HUES48 (cell line): ENCODE results near the gene UBAP2.

ENCODE experiments used
- H3K27ac ChIP-seq: one replicate; pipeline ENCODE4 v1.7.0; 2013; ENCODE audit warnings: low read depth, low read length, inconsistent platforms
- H3K27me3 ChIP-seq: 2 replicates; pipeline ENCODE4 v1.6.1; 2013; ENCODE audit warnings: mild to moderate bottlenecking, low read length; ENCODE audit not compliant: control insufficient read depth, insufficient read depth
- H3K36me3 ChIP-seq: 2 replicates; pipeline ENCODE4 v1.6.1; 2013; ENCODE audit warnings: low read length; ENCODE audit not compliant: control insufficient read depth, insufficient read depth
- H3K4me1 ChIP-seq: 2 replicates; pipeline ENCODE4 v1.6.1; 2013; ENCODE audit warnings: mild to moderate bottlenecking, low read length; ENCODE audit not compliant: control insufficient read depth, insufficient read depth
- H3K4me3 ChIP-seq: 2 replicates; pipeline ENCODE4 v1.5.1; 2013; ENCODE audit warnings: mild to moderate bottlenecking, low read depth, low read length
- H3K9ac ChIP-seq: 2 replicates; pipeline ENCODE4 v1.6.1; 2013; ENCODE audit warnings: mild to moderate bottlenecking, low read depth, low read length, moderate library complexity
- H3K9me3 ChIP-seq: 2 replicates; pipeline ENCODE4 v1.6.1; 2013; ENCODE audit warnings: low read length; ENCODE audit not compliant: control insufficient read depth, insufficient read depth

UBAP2 gene

DNA sequence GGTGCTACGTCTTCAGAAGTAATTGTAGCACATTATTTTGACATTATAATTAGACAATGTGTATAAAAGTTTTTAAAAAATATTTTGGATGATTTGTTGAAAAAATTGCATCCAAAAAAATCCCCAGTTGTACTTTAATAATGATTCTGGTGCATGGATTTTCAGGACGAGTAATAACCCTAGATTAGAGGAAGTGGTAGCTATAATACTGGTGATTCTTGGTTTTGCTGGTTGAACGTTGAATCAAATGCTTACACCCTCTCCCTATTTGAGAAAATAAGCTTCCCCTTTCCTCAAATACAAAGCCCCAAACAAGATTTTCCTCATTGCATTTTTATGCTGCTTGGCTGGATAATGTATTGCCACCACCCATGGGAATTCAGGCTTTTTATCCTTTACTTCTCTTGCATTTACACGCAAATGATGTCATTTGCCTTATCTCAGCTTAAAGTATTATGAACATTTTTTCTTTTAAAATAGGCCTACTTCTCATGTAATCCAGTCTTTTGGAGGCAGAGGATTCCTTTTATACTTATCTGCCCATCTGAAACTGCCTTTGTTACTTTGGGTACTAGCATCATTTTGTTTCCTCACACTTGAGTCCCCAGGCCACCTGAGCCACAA is 145.4 kb downstream of the UBAP2 start:
- Histone ChIP-seq H3K4me3 (no peak overlapping the region), H3K27me3 (no peaks in the 10 kb centered on the region), H3K9ac (no peak overlapping the region), H3K36me3 (peaks cover 35% of the 10 kb centered on the region), H3K4me1 (peaks cover 22% of the 10 kb centered on the region), H3K27ac (peak overlapping the region; percentile 53), H3K9me3 (no peaks in the 10 kb centered on the region)

DNA sequence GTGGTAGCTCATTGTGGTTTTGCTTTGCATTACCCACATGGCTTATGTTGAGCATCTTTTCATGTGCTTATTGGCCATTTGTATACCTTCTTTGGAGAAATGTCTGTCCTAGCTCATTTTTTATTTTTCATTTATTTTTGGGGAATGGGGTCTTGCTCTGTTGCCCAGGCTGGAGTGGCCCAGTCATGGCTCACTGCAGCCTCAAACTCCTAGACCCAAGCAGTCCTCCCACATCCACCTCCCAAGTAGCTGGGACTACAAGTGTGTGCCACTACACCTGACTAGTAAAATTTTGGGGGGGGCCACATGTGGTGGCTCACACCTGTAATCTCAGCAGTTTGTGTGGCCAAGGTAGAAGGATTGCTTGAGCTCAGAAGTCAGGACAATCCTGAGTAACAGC is 154.4 kb downstream of the UBAP2 start:
- Histone ChIP-seq H3K4me1 (no peaks in the 10 kb centered on the region), H3K4me3 (no peak overlapping the region), H3K27me3 (no peaks in the 10 kb centered on the region), H3K36me3 (0 out of 2 replicates have a peak, but pooled peaks cover 6% of the 10 kb centered on the region), H3K9me3 (no peaks in the 10 kb centered on the region), H3K9ac (no peak overlapping the region), H3K27ac (no peak overlapping the region)

DNA sequence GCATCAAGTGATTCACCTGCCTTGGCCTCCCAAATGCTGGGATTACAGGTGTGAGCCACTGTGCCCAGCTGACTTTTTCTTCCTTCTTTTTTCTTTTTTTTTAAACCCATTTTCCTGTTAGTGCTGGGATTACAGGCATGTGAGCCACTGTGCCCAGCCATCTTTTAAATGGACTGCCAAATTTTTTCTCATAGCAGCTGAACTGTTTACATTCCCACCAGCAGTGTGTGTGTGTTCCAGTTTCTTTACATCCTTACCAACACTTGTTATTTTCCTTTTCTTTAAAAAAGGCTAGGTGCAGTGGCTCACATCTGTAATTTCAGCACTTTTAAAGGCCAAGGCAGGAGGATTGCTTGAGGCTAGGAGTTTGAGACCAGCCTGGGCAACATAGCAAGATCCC is 154.8 kb downstream of the UBAP2 start:
- H3K9ac ChIP-seq = no peak overlapping the region
- H3K36me3 ChIP-seq = 0 out of 2 replicates have a peak, but pooled peaks cover 5% of the 10 kb centered on the region
- H3K27me3 ChIP-seq = no peaks in the 10 kb centered on the region
- H3K27ac ChIP-seq = no peak overlapping the region
- H3K4me3 ChIP-seq = no peak overlapping the region
- H3K9me3 ChIP-seq = no peaks in the 10 kb centered on the region
- no peaks in the 10 kb centered on the region for H3K4me1 ChIP-seq

DNA sequence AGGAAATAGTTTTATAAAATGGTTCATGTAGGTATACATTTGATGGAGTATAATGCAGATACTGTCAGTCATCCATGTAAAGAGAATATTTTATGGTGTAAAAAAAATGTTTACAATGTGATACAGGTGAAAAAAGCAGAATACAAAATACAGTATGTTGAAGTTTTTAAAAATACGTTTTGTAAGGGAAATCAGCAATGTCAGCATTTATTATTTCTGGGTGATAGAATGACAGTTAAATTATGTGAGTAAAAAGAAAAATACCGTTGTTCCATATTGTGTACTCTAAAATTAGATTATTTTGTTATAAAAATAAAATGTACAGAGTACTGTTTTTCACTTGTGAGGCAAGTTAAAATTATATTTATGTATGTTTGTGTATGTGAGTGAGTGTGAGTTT is 162.7 kb downstream of the UBAP2 start:
- H3K27ac ChIP-seq = no peak overlapping the region
- H3K9me3 ChIP-seq = no peaks in the 10 kb centered on the region
- H3K36me3 ChIP-seq = peaks cover 8% of the 10 kb centered on the region; the same call in 1 of the 2 replicates
- H3K27me3 ChIP-seq = no peaks in the 10 kb centered on the region
- peaks cover 13% of the 10 kb centered on the region; the same call in 1 of the 2 replicates for H3K4me1 ChIP-seq
- no peak overlapping the region for H3K4me3 ChIP-seq
- H3K9ac ChIP-seq = no peak overlapping the region

DNA sequence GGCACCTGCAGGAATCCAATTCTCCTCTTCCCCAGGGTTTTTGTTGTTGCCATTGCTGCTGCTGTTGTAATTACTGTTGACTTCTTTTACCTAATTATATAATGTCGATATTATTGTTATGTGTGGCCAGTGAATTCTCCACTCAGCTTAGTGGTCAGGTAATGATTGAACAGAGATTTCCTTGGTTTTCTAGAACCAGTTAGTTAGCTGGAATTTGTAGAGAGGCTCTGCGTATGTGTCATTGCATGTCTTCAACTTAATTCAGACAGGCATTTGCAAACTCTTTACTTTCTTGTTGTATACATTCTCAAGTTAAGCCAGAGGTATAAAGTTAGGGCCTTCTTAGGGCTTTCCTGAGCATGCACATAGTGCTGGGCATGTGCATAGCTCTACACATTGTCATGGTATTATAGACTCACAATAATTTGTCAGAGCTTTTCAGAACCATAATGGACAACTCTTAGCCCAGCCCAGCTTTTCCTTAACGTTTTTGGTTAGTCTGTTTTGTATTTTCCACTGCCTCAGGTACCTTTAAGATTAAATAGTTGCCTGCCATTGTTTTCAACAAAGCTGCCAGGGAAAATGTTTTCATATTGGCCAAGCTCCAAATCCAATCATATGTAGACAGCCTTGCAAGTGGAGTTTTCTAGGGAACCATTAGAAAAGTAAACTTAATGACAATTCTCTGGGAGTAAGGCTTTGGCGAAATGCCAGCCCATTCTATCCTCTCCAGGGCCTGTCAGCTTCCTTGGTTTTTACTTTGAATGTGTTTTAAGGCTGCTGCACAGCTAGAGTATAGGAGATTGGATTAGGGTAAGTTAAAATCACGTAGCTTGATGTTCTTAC is 163.6 kb downstream of the UBAP2 start:
- H3K4me3 ChIP-seq = no peak overlapping the region
- peaks cover 8% of the 10 kb centered on the region; the same call in 1 of the 2 replicates for H3K36me3 ChIP-seq
- no peaks in the 10 kb centered on the region for H3K27me3 ChIP-seq
- H3K4me1 ChIP-seq = peaks cover 18% of the 10 kb centered on the region; the same call in 1 of the 2 replicates
- H3K9ac ChIP-seq = no peak overlapping the region
- H3K27ac ChIP-seq = no peak overlapping the region
- H3K9me3 ChIP-seq = no peaks in the 10 kb centered on the region

DNA sequence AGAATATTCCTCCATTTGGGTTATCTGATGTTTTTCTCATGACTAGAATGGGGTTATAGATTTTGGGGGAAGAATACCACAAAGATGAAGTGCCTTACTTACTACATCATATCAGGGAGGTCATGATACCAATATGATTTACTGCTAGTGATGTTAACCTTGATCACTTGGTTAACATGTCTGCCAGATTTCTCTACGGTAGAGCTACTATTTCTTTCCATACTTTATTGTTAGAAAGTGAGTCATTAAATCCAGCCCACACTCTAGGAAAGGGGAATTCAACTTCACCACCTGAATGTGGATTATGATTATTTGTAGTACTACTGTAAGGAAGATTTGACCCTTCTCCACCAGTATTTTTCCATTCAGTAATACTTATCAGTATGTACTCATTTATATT is 167.1 kb downstream of the UBAP2 start:
- Histone ChIP-seq H3K27me3 (no peaks in the 10 kb centered on the region), H3K9ac (no peak overlapping the region), H3K4me1 (peaks cover 18% of the 10 kb centered on the region; the same call in 1 of the 2 replicates), H3K9me3 (no peaks in the 10 kb centered on the region), H3K27ac (no peak overlapping the region), H3K4me3 (no peak overlapping the region), H3K36me3 (no peaks in the 10 kb centered on the region)

DNA sequence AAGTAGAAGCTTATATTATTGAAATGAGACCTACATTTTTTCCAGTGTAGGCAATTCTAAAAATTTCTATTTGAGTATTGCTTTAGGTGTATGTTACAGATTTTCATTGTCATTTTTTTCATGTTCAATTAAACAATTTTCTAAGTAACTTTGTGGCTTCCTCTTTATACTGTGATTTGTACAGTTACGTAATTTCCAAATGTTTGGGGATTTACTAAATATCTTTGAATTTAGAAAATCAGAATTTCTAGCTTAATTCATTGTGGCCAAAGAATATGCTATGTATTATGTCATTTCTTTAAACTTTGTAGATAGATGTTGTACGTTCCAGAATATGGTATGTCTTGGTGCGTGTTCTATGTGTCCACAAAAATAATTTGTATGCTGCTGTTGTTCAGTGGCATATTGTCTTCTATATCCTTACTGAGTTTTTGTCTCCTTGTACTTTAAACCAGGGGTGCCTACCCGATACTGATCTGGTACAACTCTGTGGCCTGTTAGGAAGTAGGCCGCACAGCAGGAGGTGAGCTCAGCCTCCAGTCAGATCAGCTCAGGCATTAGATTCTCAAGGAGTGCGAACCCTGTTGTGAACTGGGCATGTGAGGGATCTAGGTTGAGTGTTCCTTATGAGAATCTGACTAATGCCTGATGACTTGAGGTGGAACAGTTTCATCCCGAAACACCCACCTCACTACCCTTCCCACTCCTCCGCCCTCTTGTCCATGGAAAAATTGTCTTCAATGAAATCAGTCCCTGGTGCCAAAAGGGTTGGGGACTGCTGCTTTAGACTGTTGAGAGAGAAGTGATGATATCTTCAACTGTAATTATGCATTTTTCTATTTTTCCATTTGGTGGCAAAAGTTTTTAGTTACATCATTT is 168.2 kb downstream of the UBAP2 start:
- H3K9ac ChIP-seq = no peak overlapping the region
- no peaks in the 10 kb centered on the region for H3K9me3 ChIP-seq
- no peak overlapping the region for H3K27ac ChIP-seq
- H3K4me3 ChIP-seq = no peak overlapping the region
- no peaks in the 10 kb centered on the region for H3K27me3 ChIP-seq
- H3K36me3 ChIP-seq = no peaks in the 10 kb centered on the region
- peaks cover 18% of the 10 kb centered on the region; the same call in 1 of the 2 replicates for H3K4me1 ChIP-seq

DNA sequence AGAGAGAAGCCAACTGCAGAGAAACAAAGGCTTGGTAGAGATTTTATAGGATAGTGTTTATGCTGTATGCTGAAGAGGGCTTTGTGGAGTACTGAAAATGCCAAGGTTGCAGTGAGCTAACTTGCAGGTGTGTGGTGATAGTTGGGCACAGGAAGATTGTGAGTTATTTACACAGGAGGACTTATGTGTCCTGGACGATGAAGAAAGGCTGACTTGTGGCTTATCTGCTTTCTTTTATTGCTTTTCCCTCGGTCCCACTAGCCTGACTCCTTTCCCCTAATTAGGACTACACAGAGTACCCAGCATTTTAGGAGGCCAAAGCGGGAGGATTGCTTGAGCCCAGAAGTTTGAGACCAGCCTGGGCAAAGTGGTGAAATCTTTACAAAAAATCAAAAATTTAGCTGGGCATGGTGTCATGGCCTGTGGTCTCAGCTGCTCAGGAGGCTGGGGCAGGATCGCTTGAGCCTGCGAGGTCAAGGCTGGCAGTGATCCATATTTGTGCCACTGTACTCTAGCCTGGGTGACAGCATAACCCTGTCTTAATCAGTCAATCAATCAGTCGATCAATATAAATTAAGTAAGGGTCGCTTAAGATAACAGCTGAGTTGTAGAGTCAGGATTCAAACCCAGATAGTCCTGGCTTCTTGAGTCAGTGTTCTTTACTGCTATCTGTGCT is 169.9 kb downstream of the UBAP2 start:
- Histone ChIP-seq H3K9ac (no peak overlapping the region), H3K9me3 (no peaks in the 10 kb centered on the region), H3K36me3 (no peaks in the 10 kb centered on the region), H3K27me3 (no peaks in the 10 kb centered on the region), H3K4me1 (peaks cover 7% of the 10 kb centered on the region; the same call in 1 of the 2 replicates), H3K4me3 (no peak overlapping the region), H3K27ac (no peak overlapping the region)

DNA sequence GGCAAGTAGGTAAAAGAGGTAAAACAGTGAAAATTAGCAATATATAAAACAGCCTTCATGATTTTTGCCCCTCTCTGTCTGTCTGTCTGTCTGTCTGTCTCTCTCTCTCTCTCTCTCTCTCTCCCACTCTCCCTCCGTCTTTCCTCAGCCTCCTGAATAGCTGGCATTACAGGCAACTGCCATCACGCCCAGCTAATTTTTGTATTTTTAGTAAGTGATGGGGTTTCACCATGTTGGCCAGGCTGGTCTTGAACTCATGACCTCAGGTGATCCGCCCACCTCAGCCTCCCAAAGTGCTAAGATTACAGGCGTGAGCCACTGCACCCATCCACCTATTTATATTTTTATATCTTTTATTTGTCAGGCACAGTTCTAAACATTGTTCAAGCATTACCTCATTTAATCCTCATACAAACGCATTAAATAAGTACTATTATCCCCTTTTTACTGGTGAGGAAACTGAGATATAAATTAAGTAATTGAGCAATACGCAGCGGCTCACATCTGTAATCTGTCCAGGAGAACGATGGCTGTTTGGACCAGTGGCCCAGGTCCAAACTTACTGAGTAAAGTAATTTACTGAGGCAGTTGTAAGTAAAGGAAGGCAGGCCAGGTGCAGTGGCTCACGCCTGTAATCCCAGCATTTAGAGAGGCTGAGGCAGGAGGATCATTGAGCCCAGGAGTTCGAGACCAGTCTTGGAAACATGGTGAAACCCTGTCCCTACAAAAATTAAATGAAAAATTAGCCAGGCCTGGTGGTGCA is 170.8 kb downstream of the UBAP2 start:
- Histone ChIP-seq H3K36me3 (no peaks in the 10 kb centered on the region), H3K27ac (no peak overlapping the region), H3K4me1 (peaks cover 5% of the 10 kb centered on the region; the same call in 1 of the 2 replicates), H3K9ac (no peak overlapping the region), H3K9me3 (no peaks in the 10 kb centered on the region), H3K27me3 (no peaks in the 10 kb centered on the region), H3K4me3 (no peak overlapping the region)
